GM12878 (cell line): ENCODE data around the gene CAPN2. TPM values are rescaled to one million over a fixed set of nuclear protein-coding genes. Genes with fewer than 3 reads are reported as not detected.

Source experiments
- ATAC-seq: fragments of 200-7000 bp; cut with Tn5 transposase; 3 replicates; pipeline ENCODE4 v1.9.1; 2020; ENCODE audit warnings: mild to moderate bottlenecking, moderate library complexity
- BruUV-seq: library from RNA; stranded (reverse); fragments of 400-500 nt; replicated peaks from 2 replicates; lab custom pipeline; 2021; lab: Mats Ljungman, UMichigan
- CTCF ChIA-PET: fragments of 300-600 bp; sonication (Branson Sonifier 250); formaldehyde crosslinking; extraction: SDS; loops from one replicate; lab custom pipeline; 2021; ENCODE audit warnings: inconsistent platforms; lab: Yijun Ruan, JAX
- POLR2A ChIA-PET: fragments of 350-600 bp; formaldehyde crosslinking; extraction: SDS; loops from one replicate; lab custom pipeline; 2021; ENCODE audit warnings: inconsistent platforms; lab: Charles Lee
- RAD21 ChIA-PET: fragments of 300-600 bp; sonication (Branson Sonifier 250); formaldehyde crosslinking; loops from one replicate; lab custom pipeline; 2023; ENCODE audit warnings: antibody characterized with exemption; ENCODE audit not compliant: unreplicated experiment; lab: Charles Lee
- SMC1A ChIA-PET: fragments of 300-600 bp; sonication (Branson Sonifier 250); formaldehyde crosslinking; loops from one replicate; lab custom pipeline; 2023; ENCODE audit not compliant: unreplicated experiment, uncharacterized antibody; lab: Charles Lee
- DNase-seq: peaks from one replicate; pipeline ENCODE4 v3.0.0-alpha.2; 2011; ENCODE audit warnings: low read depth, low spot score
- FAIRE-seq: peaks from 3 replicates; lab custom pipeline; 2011; peaks lifted over from hg19 to GRCh38; lab: Jason Lieb, UNC
- H2AFZ ChIP-seq: 2 replicates; pipeline ENCODE4 v1.6.0; 2011; ENCODE audit warnings: low read depth, low read length, control low read depth; ENCODE audit not compliant: control insufficient read depth
- H3K27ac ChIP-seq: 2 replicates; pipeline ENCODE4 v1.5.1; 2011; ENCODE audit warnings: control low read depth; ENCODE audit not compliant: control insufficient read depth, insufficient read depth
- H3K27me3 ChIP-seq, 2 experiments: replicated peaks in 1 of 2; 2 replicates each; pipeline versions ENCODE4 v1.6.0 to v1.6.1; 2011; ENCODE audit warnings: low read length in 1 of 2; ENCODE audit not compliant: control insufficient read depth in 2 of 2, insufficient read depth in 2 of 2
- H3K36me3 ChIP-seq, 2 experiments: 2 replicates each; pipeline ENCODE4 v1.5.1; 2011; ENCODE audit warnings: low read length in 1 of 2; ENCODE audit not compliant: control insufficient read depth in 2 of 2, insufficient read depth in 2 of 2
- H3K4me1 ChIP-seq: 2 replicates; pipeline ENCODE4 v1.6.1; 2011; ENCODE audit warnings: mild to moderate bottlenecking, low read length, moderate library complexity, mixed read lengths; ENCODE audit not compliant: control insufficient read depth, insufficient read depth
- H3K4me2 ChIP-seq: 2 replicates; pipeline ENCODE4 v1.6.0; 2011; ENCODE audit warnings: control low read depth; ENCODE audit not compliant: control insufficient read depth, insufficient read depth
- H3K4me3 ChIP-seq: fragments of 200-600 bp; sonication (generic); 2 replicates; pipeline ENCODE4 v1.5.1; 2016
- H3K79me2 ChIP-seq: 2 replicates; pipeline ENCODE4 v1.6.0; 2011; ENCODE audit warnings: low read length; ENCODE audit not compliant: control insufficient read depth, insufficient read depth
- H3K9ac ChIP-seq: 2 replicates; pipeline ENCODE4 v1.8.0; 2011; ENCODE audit warnings: low read length, control low read depth, mixed read lengths; ENCODE audit not compliant: control insufficient read depth, insufficient read depth
- H3K9me3 ChIP-seq: replicated peaks from 3 replicates; pipeline ENCODE4 v1.5.1; 2011; ENCODE audit warnings: mild to moderate bottlenecking, low read length; ENCODE audit not compliant: control insufficient read depth, insufficient read depth
- H4K20me1 ChIP-seq: 2 replicates; pipeline ENCODE4 v1.6.0; 2011; ENCODE audit not compliant: control insufficient read depth, insufficient read depth
- BRCA1 ChIP-seq: IDR thresholded peaks from 2 replicates; pipeline ENCODE4 v1.6.1; 2011; ENCODE audit warnings: low read depth, low read length, improper control_type of control experiment
- CREB1 ChIP-seq: IDR thresholded peaks from 2 replicates; pipeline ENCODE4 v1.6.1; 2012; ENCODE audit warnings: low read depth, mild to moderate bottlenecking, inconsistent platforms
- CREM ChIP-seq: IDR thresholded peaks from 2 replicates; pipeline ENCODE4 v1.6.1; 2014; ENCODE audit warnings: antibody characterized with exemption, low read depth
- JUNB ChIP-seq: IDR thresholded peaks from 2 replicates; pipeline ENCODE4 v1.6.1; 2016; ENCODE audit warnings: antibody characterized with exemption, mild to moderate bottlenecking
- RFX5 ChIP-seq: IDR thresholded peaks from 2 replicates; pipeline ENCODE4 v1.6.1; 2011; ENCODE audit warnings: low read depth, low read length, improper control_type of control experiment
- SMC3 ChIP-seq: IDR thresholded peaks from 2 replicates; pipeline ENCODE4 v1.6.1; 2011; ENCODE audit warnings: low read length, improper control_type of control experiment, borderline replicate concordance
- ZBED1 ChIP-seq: IDR thresholded peaks from 2 replicates; pipeline ENCODE4 v1.6.1; 2016; ENCODE audit warnings: borderline replicate concordance
- WGBS: methylation state at CpG from one replicate; pipeline ENCODE4 v1.1.6; 2016; ENCODE audit warnings: low lambda C conversion rate; ENCODE audit not compliant: insufficient replicate concordance, insufficient coverage; ENCODE audit errors: missing lambda C conversion rate; 5-methylcytosine and 5-hydroxymethylcytosine counted together
- in situ Hi-C: fragments of 300-500 bp; cut with MboI; formaldehyde crosslinking; loops from 9 replicates; pipeline ENCODE4 v1.14.3; 2018; ENCODE audit warnings: mixed read lengths
- intact Hi-C: fragments of 100-400 bp; cut with micrococcal nuclease; formaldehyde crosslinking; loops from one replicate; pipeline ENCODE4 v1.14.2; 2022; ENCODE audit not compliant: unreplicated experiment
- polyA plus RNA-seq, 11 experiments: library from polyadenylated mRNA; depleted of rRNA in 4 of 11; unstranded in 6 of 11; stranded (reverse) in 5 of 11; fragments of >200 nt; fragmentation: Nextera tagmentation in 4 of 11; fragmentation: Illumina TruSeq in 1 of 11; extraction: Ambion mirVana in 4 of 11; extraction: Trizol in 1 of 11; gene quantifications; 1 replicate in 1 of 11; 2 replicates in 10 of 11; pipeline versions ENCODE4 v1.2.1 to v1.2.3, GENCODE V29; 2011 to 2016; ENCODE audit warnings: inconsistent platforms in 2 of 11, missing spikeins in 2 of 11, low read depth in 1 of 11
- total RNA-seq, 4 experiments: library from RNA; depleted of rRNA in 3 of 4; stranded (reverse); fragments of >200 nt in 3 of 4; fragmentation: Illumina TruSeq in 1 of 4; extraction: Trizol in 1 of 4; gene quantifications; 2 replicates each; pipeline versions ENCODE4 v1.2.1 to v1.2.3, GENCODE V29; 2013 to 2021
- TF ChIP-seq, protein P1 (sequence below): IDR thresholded peaks from 2 replicates; pipeline ENCODE4 v1.6.1; 2012; ENCODE audit warnings: improper control_type of control experiment, low read depth, low read length; ENCODE audit not compliant: insufficient replicate concordance
- TF ChIP-seq, protein P2 (sequence below): fragments of 450-650 bp; IDR thresholded peaks from 2 replicates; pipeline ENCODE4 v1.6.1; 2017; ENCODE audit warnings: antibody characterized with exemption, mild to moderate bottlenecking, moderate library complexity
- TF ChIP-seq, protein P3 (sequence below), 3 experiments: IDR thresholded peaks in 2 of 3; conservative IDR thresholded peaks in 1 of 3; 2 replicates each; pipeline ENCODE4 v1.5.1; 2011; ENCODE audit warnings: low read depth in 3 of 3, low read length in 3 of 3, mild to moderate bottlenecking in 3 of 3, control low read depth in 2 of 3, moderate library complexity in 2 of 3, inconsistent platforms in 1 of 3, mixed read lengths in 1 of 3; ENCODE audit not compliant: control insufficient read depth in 2 of 3, insufficient read depth in 1 of 3; ENCODE audit errors: extremely low read depth in 1 of 3
- TF ChIP-seq, protein P4 (sequence below): IDR thresholded peaks from 2 replicates; pipeline ENCODE4 v1.6.1; 2011; ENCODE audit warnings: borderline replicate concordance, low read depth, mild to moderate bottlenecking, moderate library complexity, mixed read lengths, low read length; ENCODE audit not compliant: insufficient read depth; ENCODE audit errors: extremely low read length

CAPN2 gene
- total and polyA plus RNA-seq, 10 of the 15 experiments (the other 5 are each of a cell fraction or from before 2014, with no cell fraction given), result 6.0 to 21.4 (median 16.6) TPM

DNA sequence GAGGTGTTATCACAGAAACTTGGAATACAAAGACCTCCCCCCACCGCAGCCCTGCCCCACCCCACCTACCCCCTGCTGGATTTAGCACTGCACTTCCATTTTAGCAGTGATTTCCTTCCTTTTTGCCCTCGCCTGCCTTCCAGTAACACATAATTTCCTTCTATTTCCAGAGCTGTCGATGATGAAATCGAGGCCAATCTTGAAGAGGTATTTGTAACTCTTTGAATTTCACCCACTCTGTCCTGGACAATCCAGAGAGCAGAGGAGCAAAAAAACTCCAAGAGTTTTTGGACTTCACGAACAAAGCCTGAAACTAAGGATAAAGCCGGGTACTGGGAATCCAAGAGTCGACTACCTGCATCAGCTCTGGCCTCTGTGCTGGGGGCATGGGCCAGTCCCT, 49.1 kb downstream of the CAPN2 start (continued):
- TF ChIP-seq, protein P1, sequence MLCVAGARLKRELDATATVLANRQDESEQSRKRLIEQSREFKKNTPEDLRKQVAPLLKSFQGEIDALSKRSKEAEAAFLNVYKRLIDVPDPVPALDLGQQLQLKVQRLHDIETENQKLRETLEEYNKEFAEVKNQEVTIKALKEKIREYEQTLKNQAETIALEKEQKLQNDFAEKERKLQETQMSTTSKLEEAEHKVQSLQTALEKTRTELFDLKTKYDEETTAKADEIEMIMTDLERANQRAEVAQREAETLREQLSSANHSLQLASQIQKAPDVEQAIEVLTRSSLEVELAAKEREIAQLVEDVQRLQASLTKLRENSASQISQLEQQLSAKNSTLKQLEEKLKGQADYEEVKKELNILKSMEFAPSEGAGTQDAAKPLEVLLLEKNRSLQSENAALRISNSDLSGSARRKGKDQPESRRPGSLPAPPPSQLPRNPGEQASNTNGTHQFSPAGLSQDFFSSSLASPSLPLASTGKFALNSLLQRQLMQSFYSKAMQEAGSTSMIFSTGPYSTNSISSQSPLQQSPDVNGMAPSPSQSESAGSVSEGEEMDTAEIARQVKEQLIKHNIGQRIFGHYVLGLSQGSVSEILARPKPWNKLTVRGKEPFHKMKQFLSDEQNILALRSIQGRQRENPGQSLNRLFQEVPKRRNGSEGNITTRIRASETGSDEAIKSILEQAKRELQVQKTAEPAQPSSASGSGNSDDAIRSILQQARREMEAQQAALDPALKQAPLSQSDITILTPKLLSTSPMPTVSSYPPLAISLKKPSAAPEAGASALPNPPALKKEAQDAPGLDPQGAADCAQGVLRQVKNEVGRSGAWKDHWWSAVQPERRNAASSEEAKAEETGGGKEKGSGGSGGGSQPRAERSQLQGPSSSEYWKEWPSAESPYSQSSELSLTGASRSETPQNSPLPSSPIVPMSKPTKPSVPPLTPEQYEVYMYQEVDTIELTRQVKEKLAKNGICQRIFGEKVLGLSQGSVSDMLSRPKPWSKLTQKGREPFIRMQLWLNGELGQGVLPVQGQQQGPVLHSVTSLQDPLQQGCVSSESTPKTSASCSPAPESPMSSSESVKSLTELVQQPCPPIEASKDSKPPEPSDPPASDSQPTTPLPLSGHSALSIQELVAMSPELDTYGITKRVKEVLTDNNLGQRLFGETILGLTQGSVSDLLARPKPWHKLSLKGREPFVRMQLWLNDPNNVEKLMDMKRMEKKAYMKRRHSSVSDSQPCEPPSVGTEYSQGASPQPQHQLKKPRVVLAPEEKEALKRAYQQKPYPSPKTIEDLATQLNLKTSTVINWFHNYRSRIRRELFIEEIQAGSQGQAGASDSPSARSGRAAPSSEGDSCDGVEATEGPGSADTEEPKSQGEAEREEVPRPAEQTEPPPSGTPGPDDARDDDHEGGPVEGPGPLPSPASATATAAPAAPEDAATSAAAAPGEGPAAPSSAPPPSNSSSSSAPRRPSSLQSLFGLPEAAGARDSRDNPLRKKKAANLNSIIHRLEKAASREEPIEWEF, result no peak
- TF ChIP-seq BRCA1 (no peak), CREM (no peak)

DNA sequence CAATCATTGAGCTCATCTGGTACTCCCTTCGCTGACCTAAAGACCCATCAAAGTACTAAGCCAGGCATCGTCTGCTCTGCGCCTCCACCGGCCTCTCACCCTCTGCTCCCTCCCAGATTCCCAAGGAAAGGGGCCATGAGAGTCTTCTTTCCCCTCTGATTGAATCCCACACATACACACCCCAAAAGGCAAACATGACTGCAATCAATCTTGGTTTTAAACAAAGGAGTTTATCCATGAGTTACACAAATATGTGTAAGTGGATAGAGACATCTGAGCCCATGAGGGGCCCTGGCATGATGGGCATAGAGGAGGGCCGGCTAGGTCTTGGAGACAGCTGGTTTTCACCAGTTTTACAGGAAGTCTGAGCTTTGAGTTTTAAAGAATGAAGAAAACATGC, 50.9 kb downstream of the CAPN2 start:
- Histone ChIP-seq H3K4me1 (no peaks in the 10 kb centered on the region), H3K9ac (no peak overlapping the region), H3K9me3 (no peaks in the 10 kb centered on the region), H3K36me3 (no peaks in the 10 kb centered on the region), H3K4me3 (no peak overlapping the region), H3K79me2 (no peaks in the 10 kb centered on the region), H3K27ac (no peak overlapping the region), H4K20me1 (no peaks in the 10 kb centered on the region), H2AFZ (no peak overlapping the region), H3K27me3 (no peaks in the 10 kb centered on the region), H3K4me2 (no peak overlapping the region)
- ChIA-PET RAD21 (no interaction called here), SMC1A (interaction anchor here (0.9 kb wide), 1 partner anchor 8 kb away, joined by 6 read pairs; no protein-coding TSS in a partner anchor), CTCF (interaction anchor here (0.7 to 1.5 kb wide), 5 partner anchors 14 to 706 kb away, joined by 3 to 7 read pairs (median 3); no protein-coding TSS in a partner anchor), POLR2A (no interaction called here)
- no peak for DNase-seq
- intact Hi-C loops, result no loop called here
- in situ Hi-C loops, result no loop called here
- no TSS peak for BruUV-seq
- 82% methylated on average over 5 of the region's 5 CpGs for WGBS
- FAIRE-seq, result no peak
- no peak for ATAC-seq
- no peak for TF ChIP-seq SMC3
- TF ChIP-seq, protein P2, sequence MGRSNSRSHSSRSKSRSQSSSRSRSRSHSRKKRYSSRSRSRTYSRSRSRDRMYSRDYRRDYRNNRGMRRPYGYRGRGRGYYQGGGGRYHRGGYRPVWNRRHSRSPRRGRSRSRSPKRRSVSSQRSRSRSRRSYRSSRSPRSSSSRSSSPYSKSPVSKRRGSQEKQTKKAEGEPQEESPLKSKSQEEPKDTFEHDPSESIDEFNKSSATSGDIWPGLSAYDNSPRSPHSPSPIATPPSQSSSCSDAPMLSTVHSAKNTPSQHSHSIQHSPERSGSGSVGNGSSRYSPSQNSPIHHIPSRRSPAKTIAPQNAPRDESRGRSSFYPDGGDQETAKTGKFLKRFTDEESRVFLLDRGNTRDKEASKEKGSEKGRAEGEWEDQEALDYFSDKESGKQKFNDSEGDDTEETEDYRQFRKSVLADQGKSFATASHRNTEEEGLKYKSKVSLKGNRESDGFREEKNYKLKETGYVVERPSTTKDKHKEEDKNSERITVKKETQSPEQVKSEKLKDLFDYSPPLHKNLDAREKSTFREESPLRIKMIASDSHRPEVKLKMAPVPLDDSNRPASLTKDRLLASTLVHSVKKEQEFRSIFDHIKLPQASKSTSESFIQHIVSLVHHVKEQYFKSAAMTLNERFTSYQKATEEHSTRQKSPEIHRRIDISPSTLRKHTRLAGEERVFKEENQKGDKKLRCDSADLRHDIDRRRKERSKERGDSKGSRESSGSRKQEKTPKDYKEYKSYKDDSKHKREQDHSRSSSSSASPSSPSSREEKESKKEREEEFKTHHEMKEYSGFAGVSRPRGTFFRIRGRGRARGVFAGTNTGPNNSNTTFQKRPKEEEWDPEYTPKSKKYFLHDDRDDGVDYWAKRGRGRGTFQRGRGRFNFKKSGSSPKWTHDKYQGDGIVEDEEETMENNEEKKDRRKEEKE, result no peak
- TF ChIP-seq, protein P3, sequence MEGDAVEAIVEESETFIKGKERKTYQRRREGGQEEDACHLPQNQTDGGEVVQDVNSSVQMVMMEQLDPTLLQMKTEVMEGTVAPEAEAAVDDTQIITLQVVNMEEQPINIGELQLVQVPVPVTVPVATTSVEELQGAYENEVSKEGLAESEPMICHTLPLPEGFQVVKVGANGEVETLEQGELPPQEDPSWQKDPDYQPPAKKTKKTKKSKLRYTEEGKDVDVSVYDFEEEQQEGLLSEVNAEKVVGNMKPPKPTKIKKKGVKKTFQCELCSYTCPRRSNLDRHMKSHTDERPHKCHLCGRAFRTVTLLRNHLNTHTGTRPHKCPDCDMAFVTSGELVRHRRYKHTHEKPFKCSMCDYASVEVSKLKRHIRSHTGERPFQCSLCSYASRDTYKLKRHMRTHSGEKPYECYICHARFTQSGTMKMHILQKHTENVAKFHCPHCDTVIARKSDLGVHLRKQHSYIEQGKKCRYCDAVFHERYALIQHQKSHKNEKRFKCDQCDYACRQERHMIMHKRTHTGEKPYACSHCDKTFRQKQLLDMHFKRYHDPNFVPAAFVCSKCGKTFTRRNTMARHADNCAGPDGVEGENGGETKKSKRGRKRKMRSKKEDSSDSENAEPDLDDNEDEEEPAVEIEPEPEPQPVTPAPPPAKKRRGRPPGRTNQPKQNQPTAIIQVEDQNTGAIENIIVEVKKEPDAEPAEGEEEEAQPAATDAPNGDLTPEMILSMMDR (IDR thresholded peaks at IDR 0.05 in 2 of 3, conservative IDR thresholded peaks at IDR 0.05 in 1 of 3; ENCODE audit: control insufficient read depth in 2 of 3, extremely low read depth in 1 of 3, insufficient read depth in 1 of 3, low read depth in 3 of 3, low read length in 3 of 3), result no peak
- TF ChIP-seq JUNB, result no peak
- TF ChIP-seq RFX5, result no peak
- TF ChIP-seq, protein P4, sequence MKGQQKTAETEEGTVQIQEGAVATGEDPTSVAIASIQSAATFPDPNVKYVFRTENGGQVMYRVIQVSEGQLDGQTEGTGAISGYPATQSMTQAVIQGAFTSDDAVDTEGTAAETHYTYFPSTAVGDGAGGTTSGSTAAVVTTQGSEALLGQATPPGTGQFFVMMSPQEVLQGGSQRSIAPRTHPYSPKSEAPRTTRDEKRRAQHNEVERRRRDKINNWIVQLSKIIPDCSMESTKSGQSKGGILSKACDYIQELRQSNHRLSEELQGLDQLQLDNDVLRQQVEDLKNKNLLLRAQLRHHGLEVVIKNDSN, result no peak
- no peak for TF ChIP-seq CREB1
- TF ChIP-seq ZBED1, result no peak
